ENCODE results near the gene GTF2H2C_2.
A peak's percentile ranks its signal among the peaks of the same experiment; 100 is the strongest.
"Not testable (repeated sequence)": the region's sequence is repeated elsewhere in the genome, so short reads cannot be mapped to it uniquely, and the experiment has no call there.

The GTF2H2C_2 gene

GRCh38 chr5:70415117-70415516 is at the start of gene GTF2H2C_2:
Gene GTF2H2C_2, plus strand, starts transcription at chr5:70415368.
- ATAC-seq (replicated peaks), result peak; percentile 99 to 100
- not testable (repeated sequence) for H3K27me3 Mint-ChIP-seq, H3K4me1 Mint-ChIP-seq, H3K4me3 Mint-ChIP-seq, H3K27ac Mint-ChIP-seq, DNase-seq, H3K36me3 Mint-ChIP-seq, H3K9me3 Mint-ChIP-seq

- H3K9me3 Mint-ChIP-seq, H3K27ac Mint-ChIP-seq, H3K4me1 Mint-ChIP-seq, H3K27me3 Mint-ChIP-seq, H3K36me3 Mint-ChIP-seq: not testable (repeated sequence)
- peak overlapping the region; percentile 78 to 82 for H3K4me3 Mint-ChIP-seq
- DNase-seq (peak; percentile 58), ATAC-seq (replicated peaks) (peak; percentile 93 to 95)
These were observed 14.0 kb upstream of the GTF2H2C_2 start for GRCh38 chr5:70400984-70401686.

- not testable (repeated sequence) for H3K36me3 Mint-ChIP-seq; H3K4me3 Mint-ChIP-seq; ATAC-seq (replicated peaks); H3K4me1 Mint-ChIP-seq; H3K27me3 Mint-ChIP-seq; H3K9me3 Mint-ChIP-seq; DNase-seq; H3K27ac Mint-ChIP-seq
These were observed 6.2 kb downstream of the GTF2H2C_2 start for GRCh38 chr5:70421322-70421721.

- not testable (repeated sequence) for H3K4me3 Mint-ChIP-seq; H3K27ac Mint-ChIP-seq; ATAC-seq (replicated peaks); H3K36me3 Mint-ChIP-seq; H3K4me1 Mint-ChIP-seq; H3K27me3 Mint-ChIP-seq; DNase-seq; H3K9me3 Mint-ChIP-seq
These were observed 8.0 kb downstream of the GTF2H2C_2 start for GRCh38 chr5:70423215-70423614.

GRCh38 chr5:70438518-70438917 is 23.4 kb downstream of the GTF2H2C_2 start:
- H3K4me3 Mint-ChIP-seq; DNase-seq; ATAC-seq (replicated peaks); H3K4me1 Mint-ChIP-seq; H3K27ac Mint-ChIP-seq; H3K27me3 Mint-ChIP-seq; H3K36me3 Mint-ChIP-seq; H3K9me3 Mint-ChIP-seq: not testable (repeated sequence)

GRCh38 chr5:70449565-70449964 is 34.4 kb downstream of the GTF2H2C_2 start:
- not testable (repeated sequence) for H3K4me3 Mint-ChIP-seq; H3K9me3 Mint-ChIP-seq; H3K27ac Mint-ChIP-seq; H3K36me3 Mint-ChIP-seq; H3K27me3 Mint-ChIP-seq; DNase-seq; H3K4me1 Mint-ChIP-seq; ATAC-seq (replicated peaks)

GRCh38 chr5:70451249-70451984 is 36.2 kb downstream of the GTF2H2C_2 start:
- not testable (repeated sequence) for H3K27me3 Mint-ChIP-seq; H3K4me3 Mint-ChIP-seq; H3K27ac Mint-ChIP-seq; DNase-seq; H3K4me1 Mint-ChIP-seq; ATAC-seq (replicated peaks); H3K9me3 Mint-ChIP-seq; H3K36me3 Mint-ChIP-seq

- not testable (repeated sequence) for DNase-seq, H3K4me3 Mint-ChIP-seq, H3K27me3 Mint-ChIP-seq, H3K4me1 Mint-ChIP-seq, H3K9me3 Mint-ChIP-seq, H3K27ac Mint-ChIP-seq, H3K36me3 Mint-ChIP-seq
- ATAC-seq (replicated peaks), result peak; percentile 93 to 99
These were observed 41.9 kb downstream of the GTF2H2C_2 start for GRCh38 chr5:70457093-70457492.

- not testable (repeated sequence) for H3K27me3 Mint-ChIP-seq; H3K9me3 Mint-ChIP-seq; H3K36me3 Mint-ChIP-seq; DNase-seq; H3K4me3 Mint-ChIP-seq; ATAC-seq (replicated peaks); H3K4me1 Mint-ChIP-seq; H3K27ac Mint-ChIP-seq
These were observed 44.0 kb downstream of the GTF2H2C_2 start for GRCh38 chr5:70459188-70459587.

GRCh38 chr5:70461984-70462383 is 46.8 kb downstream of the GTF2H2C_2 start:
- not testable (repeated sequence) for H3K4me3 Mint-ChIP-seq, H3K4me1 Mint-ChIP-seq, H3K9me3 Mint-ChIP-seq, H3K36me3 Mint-ChIP-seq, H3K27ac Mint-ChIP-seq, DNase-seq, H3K27me3 Mint-ChIP-seq
- peak; percentile 34 to 35 for ATAC-seq (replicated peaks)

GRCh38 chr5:70464019-70464637 is 49.0 kb downstream of the GTF2H2C_2 start:
- ATAC-seq (replicated peaks), result peak; percentile 49 to 63
- H3K27me3 Mint-ChIP-seq, H3K4me3 Mint-ChIP-seq, DNase-seq, H3K9me3 Mint-ChIP-seq, H3K27ac Mint-ChIP-seq, H3K36me3 Mint-ChIP-seq, H3K4me1 Mint-ChIP-seq: not testable (repeated sequence)

GRCh38 chr5:70469926-70470509 is 54.9 kb downstream of the GTF2H2C_2 start:
- H3K9me3 Mint-ChIP-seq; H3K27me3 Mint-ChIP-seq; ATAC-seq (replicated peaks); H3K36me3 Mint-ChIP-seq; DNase-seq; H3K4me1 Mint-ChIP-seq; H3K4me3 Mint-ChIP-seq; H3K27ac Mint-ChIP-seq: not testable (repeated sequence)

Data from stimulated activated naive B cell treated with anti-CD40 and anti-IgM and Interleukin-4, amounts not matched to agents 10 μg/mL and 1 μg/mL and 100 μg/mL, for 72 hours (primary cell).